Esophagus muscularis mucosa (tissue), 2 donors: Measurements from ENCODE around the gene NMUR1.

Source experiments
- EP300 ChIP-seq: sonication (generic); formaldehyde crosslinking; IDR thresholded peaks from one replicate; pipeline ENCODE4 v1.6.1; 2017; ENCODE audit warnings: antibody characterized with exemption
- POLR2A ChIP-seq: fragments of 450-650 bp; IDR thresholded peaks from one replicate; pipeline ENCODE4 v1.6.1; 2017; ENCODE audit warnings: antibody characterized with exemption, moderate library complexity, mild to moderate bottlenecking, low read depth

GRCh38 chr2:231497651-231498050 lies 32.6 kb downstream of the NMUR1 start:
- TF ChIP-seq EP300 (no peak), POLR2A (no peak)
